KMS-11 (cell line): Measurements from ENCODE around the gene RRP36.

Experiments
- H2AFZ ChIP-seq: fragments of 200-600 bp; sonication (generic); 2 replicates; pipeline ENCODE4 v1.6.1; 2016; ENCODE audit warnings: antibody characterized with exemption, mixed run types, low read depth
- H3K27ac ChIP-seq: fragments of 200-600 bp; sonication (generic); 2 replicates; pipeline ENCODE4 v1.6.1; 2016; ENCODE audit warnings: mild to moderate bottlenecking, mixed run types
- H3K27me3 ChIP-seq: fragments of 200-600 bp; sonication (generic); 2 replicates; pipeline ENCODE4 v1.6.1; 2017; ENCODE audit warnings: mild to moderate bottlenecking, low read depth, mixed run types, moderate library complexity; ENCODE audit not compliant: insufficient read depth
- H3K36me3 ChIP-seq: fragments of 200-600 bp; sonication (generic); 2 replicates; pipeline ENCODE4 v1.6.1; 2017; ENCODE audit warnings: mild to moderate bottlenecking, mixed run types; ENCODE audit not compliant: insufficient read depth
- H3K4me1 ChIP-seq: fragments of 200-600 bp; sonication (generic); 2 replicates; pipeline ENCODE4 v1.6.1; 2016; ENCODE audit warnings: mild to moderate bottlenecking, low read depth, mixed run types; ENCODE audit not compliant: poor library complexity, severe bottlenecking
- H3K4me2 ChIP-seq: fragments of 200-600 bp; sonication (generic); 2 replicates; pipeline ENCODE4 v1.7.0; 2016; ENCODE audit warnings: mild to moderate bottlenecking, mixed run types
- H3K4me3 ChIP-seq: fragments of 200-600 bp; sonication (generic); IDR thresholded peaks from 2 replicates; pipeline ENCODE4 v1.6.1; 2017; ENCODE audit warnings: low read depth, low read length, mixed read lengths; ENCODE audit not compliant: insufficient read depth
- H3K79me2 ChIP-seq: fragments of 200-600 bp; sonication (generic); 2 replicates; pipeline ENCODE4 v1.6.1; 2016; ENCODE audit warnings: low read depth, mixed run types; ENCODE audit not compliant: insufficient read depth
- H3K9ac ChIP-seq: fragments of 200-600 bp; sonication (generic); 2 replicates; pipeline ENCODE4 v1.6.1; 2016; ENCODE audit warnings: mild to moderate bottlenecking, mixed run types
- H4K20me1 ChIP-seq: fragments of 200-600 bp; sonication (generic); 2 replicates; pipeline ENCODE4 v1.6.1; 2016; ENCODE audit warnings: mild to moderate bottlenecking, mixed run types; ENCODE audit not compliant: insufficient read depth
- CTCF ChIP-seq: fragments of 200-600 bp; sonication (generic); conservative IDR thresholded peaks from 2 replicates; pipeline ENCODE4 v1.6.1; 2017; ENCODE audit warnings: low read depth, mild to moderate bottlenecking, antibody characterized with exemption, low read length, moderate library complexity, mixed read lengths

The RRP36 gene

GRCh38 chr6:42978487-42978838, 43.0 kb upstream of the RRP36 start:
- H3K79me2 ChIP-seq = peaks cover 11% of the 10 kb centered on the region
- H3K36me3 ChIP-seq = no peaks in the 10 kb centered on the region
- peak overlapping the region; percentile 91 for H3K9ac ChIP-seq
- H3K27me3 ChIP-seq = no peaks in the 10 kb centered on the region
- H4K20me1 ChIP-seq = no peaks in the 10 kb centered on the region
- peak overlapping the region; percentile 97 for H2AFZ ChIP-seq
- H3K4me3 ChIP-seq = no peak overlapping the region
- TF ChIP-seq CTCF = no peak
- H3K27ac ChIP-seq = peak overlapping the region; percentile 72
- H3K4me1 ChIP-seq = peaks cover 14% of the 10 kb centered on the region
- H3K4me2 ChIP-seq = peak overlapping the region; percentile 95

- H3K4me2 ChIP-seq = peak within 1 kb of the TSS; percentile 95
- peak within 1 kb of the TSS; percentile 91 for H3K9ac ChIP-seq
- no peaks in the 10 kb centered on the region for H4K20me1 ChIP-seq
- TF ChIP-seq CTCF = no peak
- H3K4me1 ChIP-seq = peaks cover 14% of the 10 kb centered on the region
- no peak within 1 kb of the TSS for H3K4me3 ChIP-seq
- H3K27me3 ChIP-seq = no peaks in the 10 kb centered on the region
- H2AFZ ChIP-seq = peak within 1 kb of the TSS; percentile 97
- H3K27ac ChIP-seq = peak within 1 kb of the TSS; percentile 72
- H3K36me3 ChIP-seq = no peaks in the 10 kb centered on the region
- H3K79me2 ChIP-seq = peaks cover 11% of the 10 kb centered on the region
Measured at GRCh38 chr6:42978839-42979522, 42.4 kb upstream of the RRP36 start, which contains the start of gene PEX6. Gene PEX6 (minus strand): TSS chr6:42979181. CDS start chr6:42979150, 31 bp downstream.

- peak overlapping the region; percentile 91 for H3K9ac ChIP-seq
- peak overlapping the region; percentile 95 for H3K4me2 ChIP-seq
- H3K36me3 ChIP-seq = no peaks in the 10 kb centered on the region
- peaks cover 11% of the 10 kb centered on the region for H3K79me2 ChIP-seq
- peak overlapping the region; percentile 72 for H3K27ac ChIP-seq
- no peak overlapping the region for H3K4me3 ChIP-seq
- no peaks in the 10 kb centered on the region for H3K27me3 ChIP-seq
- TF ChIP-seq CTCF = no peak
- no peaks in the 10 kb centered on the region for H4K20me1 ChIP-seq
- peak overlapping the region; percentile 97 for H2AFZ ChIP-seq
- peaks cover 14% of the 10 kb centered on the region for H3K4me1 ChIP-seq
Measured at GRCh38 chr6:42979523-42980177, 41.8 kb upstream of the RRP36 start.

- TF ChIP-seq CTCF = no peak
- no peak overlapping the region for H3K9ac ChIP-seq
- no peak overlapping the region for H3K4me2 ChIP-seq
- no peak overlapping the region for H2AFZ ChIP-seq
- H4K20me1 ChIP-seq = no peaks in the 10 kb centered on the region
- peaks cover 20% of the 10 kb centered on the region for H3K4me1 ChIP-seq
- no peak overlapping the region for H3K4me3 ChIP-seq
- no peak overlapping the region for H3K27ac ChIP-seq
- H3K79me2 ChIP-seq = peaks cover 16% of the 10 kb centered on the region
- H3K36me3 ChIP-seq = no peaks in the 10 kb centered on the region
- H3K27me3 ChIP-seq = no peaks in the 10 kb centered on the region
Measured at GRCh38 chr6:42981836-42982235, 39.6 kb upstream of the RRP36 start.
